Glutamatergic neuron (in vitro differentiated cells): ENCODE data around the gene LRP1B. TPM values are rescaled to one million over a fixed set of nuclear protein-coding genes. Genes with fewer than 3 reads are reported as not detected.

ENCODE experiments used
- DNase-seq: peaks from one replicate; pipeline ENCODE4 v3.0.0; 2022
- H3K27ac Mint-ChIP-seq: one replicate; pipeline ENCODE4 v1.8.0; 2020; ENCODE audit warnings: mild to moderate bottlenecking, mixed read lengths, inconsistent platforms; ENCODE audit not compliant: unreplicated experiment
- H3K27me3 Mint-ChIP-seq: one replicate; pipeline ENCODE4 v1.8.0; 2020; ENCODE audit warnings: mild to moderate bottlenecking, moderate library complexity, mixed read lengths, inconsistent platforms; ENCODE audit not compliant: unreplicated experiment
- H3K36me3 Mint-ChIP-seq: one replicate; pipeline ENCODE4 v1.8.0; 2020; ENCODE audit warnings: mild to moderate bottlenecking, mixed read lengths, inconsistent platforms; ENCODE audit not compliant: unreplicated experiment
- H3K4me1 Mint-ChIP-seq: one replicate; pipeline ENCODE4 v1.8.0; 2020; ENCODE audit warnings: mild to moderate bottlenecking, low read depth, mixed read lengths, inconsistent platforms; ENCODE audit not compliant: unreplicated experiment
- H3K4me3 Mint-ChIP-seq: one replicate; pipeline ENCODE4 v1.8.0; 2020; ENCODE audit warnings: mild to moderate bottlenecking, mixed read lengths, inconsistent platforms; ENCODE audit not compliant: unreplicated experiment
- H3K9me3 Mint-ChIP-seq: one replicate; pipeline ENCODE4 v1.8.0; 2020; ENCODE audit warnings: mild to moderate bottlenecking, moderate library complexity, mixed read lengths, inconsistent platforms; ENCODE audit not compliant: unreplicated experiment
- total RNA-seq: library from RNA; stranded (reverse); fragmentation: NEBNext Ultra II Directional; extraction: Animal tissue kit (Norgen Biotek cat#: 25700); gene quantifications from one replicate; pipeline ENCODE4 v1.2.1, GENCODE V29; 2021; ENCODE audit not compliant: unreplicated experiment
- TF ChIP-seq, protein P1 (sequence below): fragments of 200-600 bp; sonication (generic); IDR thresholded peaks from one replicate; pipeline ENCODE4 v1.5.0; 2021; ENCODE audit not compliant: partially characterized antibody, unreplicated experiment

Gene LRP1B
- total RNA-seq, 1 donor from 2014 or later = 28.7 TPM

DNA sequence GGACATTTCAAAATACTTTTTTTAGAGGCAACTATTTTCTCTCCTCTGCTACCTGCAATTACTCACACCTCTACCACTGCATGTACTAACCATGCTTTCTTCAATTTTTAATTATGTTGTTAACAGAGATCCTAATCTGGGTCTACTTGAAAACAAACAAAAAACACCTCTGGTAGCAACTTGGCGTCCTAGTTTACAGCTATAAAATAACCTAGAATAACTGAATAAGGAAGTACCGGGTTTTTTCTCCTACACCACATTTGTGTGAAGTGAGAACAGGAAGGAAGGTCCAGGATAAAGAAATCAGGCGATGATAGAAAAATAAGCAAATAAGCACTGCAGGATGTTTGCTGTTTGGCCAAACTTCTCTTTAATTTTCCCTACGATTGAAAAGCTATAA, 633.5 kb downstream of the LRP1B start:
- peaks cover 4% of the 10 kb centered on the region for H3K4me1 Mint-ChIP-seq
- H3K36me3 Mint-ChIP-seq = no peaks in the 10 kb centered on the region
- H3K27me3 Mint-ChIP-seq = peaks cover 1% of the 10 kb centered on the region
- H3K4me3 Mint-ChIP-seq = no peak overlapping the region
- H3K9me3 Mint-ChIP-seq = no peaks in the 10 kb centered on the region
- no peak for DNase-seq
- TF ChIP-seq, protein P1, sequence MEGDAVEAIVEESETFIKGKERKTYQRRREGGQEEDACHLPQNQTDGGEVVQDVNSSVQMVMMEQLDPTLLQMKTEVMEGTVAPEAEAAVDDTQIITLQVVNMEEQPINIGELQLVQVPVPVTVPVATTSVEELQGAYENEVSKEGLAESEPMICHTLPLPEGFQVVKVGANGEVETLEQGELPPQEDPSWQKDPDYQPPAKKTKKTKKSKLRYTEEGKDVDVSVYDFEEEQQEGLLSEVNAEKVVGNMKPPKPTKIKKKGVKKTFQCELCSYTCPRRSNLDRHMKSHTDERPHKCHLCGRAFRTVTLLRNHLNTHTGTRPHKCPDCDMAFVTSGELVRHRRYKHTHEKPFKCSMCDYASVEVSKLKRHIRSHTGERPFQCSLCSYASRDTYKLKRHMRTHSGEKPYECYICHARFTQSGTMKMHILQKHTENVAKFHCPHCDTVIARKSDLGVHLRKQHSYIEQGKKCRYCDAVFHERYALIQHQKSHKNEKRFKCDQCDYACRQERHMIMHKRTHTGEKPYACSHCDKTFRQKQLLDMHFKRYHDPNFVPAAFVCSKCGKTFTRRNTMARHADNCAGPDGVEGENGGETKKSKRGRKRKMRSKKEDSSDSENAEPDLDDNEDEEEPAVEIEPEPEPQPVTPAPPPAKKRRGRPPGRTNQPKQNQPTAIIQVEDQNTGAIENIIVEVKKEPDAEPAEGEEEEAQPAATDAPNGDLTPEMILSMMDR = no peak
- no peak overlapping the region for H3K27ac Mint-ChIP-seq

DNA sequence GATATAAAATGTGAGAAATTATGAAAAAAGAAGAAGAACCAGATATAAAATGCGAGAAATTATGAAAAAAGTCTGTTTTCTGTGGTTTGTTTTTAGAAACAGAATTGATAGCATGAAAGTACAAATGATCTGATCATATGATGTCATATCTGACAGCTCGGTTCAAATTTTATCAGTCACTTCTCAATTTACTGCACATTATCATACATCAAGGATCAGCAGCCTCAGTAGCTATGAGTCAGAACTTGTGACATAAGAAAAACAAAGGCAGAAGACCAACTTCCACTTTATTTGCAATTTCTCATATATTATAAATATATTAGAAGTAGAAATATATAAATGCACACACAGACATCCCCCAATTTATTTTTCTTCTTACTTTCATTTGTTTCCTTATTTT, 634.0 kb downstream of the LRP1B start:
- no peak overlapping the region for H3K27ac Mint-ChIP-seq
- H3K27me3 Mint-ChIP-seq = peaks cover 1% of the 10 kb centered on the region
- TF ChIP-seq, protein P1 = no peak
- no peak overlapping the region for H3K4me3 Mint-ChIP-seq
- no peaks in the 10 kb centered on the region for H3K36me3 Mint-ChIP-seq
- no peaks in the 10 kb centered on the region for H3K9me3 Mint-ChIP-seq
- peaks cover 4% of the 10 kb centered on the region for H3K4me1 Mint-ChIP-seq
- DNase-seq = no peak

DNA sequence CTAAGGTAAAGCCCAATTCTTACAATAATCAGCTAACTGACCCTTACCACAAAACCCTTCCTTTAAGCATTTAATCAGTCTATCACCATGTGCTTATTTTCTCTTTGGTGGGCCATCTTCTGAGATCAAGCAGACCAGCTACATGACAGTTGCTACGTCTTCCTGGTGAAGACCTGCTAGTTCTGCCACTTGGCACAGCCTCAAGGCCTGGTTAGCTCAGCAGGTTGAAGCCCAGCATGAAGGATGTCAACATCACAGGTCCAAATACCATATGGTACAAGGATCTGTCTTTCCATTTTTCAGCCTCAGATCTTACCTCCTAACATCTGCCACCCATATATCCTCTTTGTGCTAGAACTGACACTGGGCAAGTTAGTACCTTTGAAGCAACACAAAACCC, 636.9 kb downstream of the LRP1B start:
- Mint-ChIP-seq H3K27me3 (peaks cover 1% of the 10 kb centered on the region), H3K9me3 (no peaks in the 10 kb centered on the region), H3K36me3 (no peaks in the 10 kb centered on the region), H3K4me3 (no peak overlapping the region), H3K27ac (no peak overlapping the region), H3K4me1 (peaks cover 4% of the 10 kb centered on the region)
- TF ChIP-seq, protein P1 = no peak
- no peak for DNase-seq

DNA sequence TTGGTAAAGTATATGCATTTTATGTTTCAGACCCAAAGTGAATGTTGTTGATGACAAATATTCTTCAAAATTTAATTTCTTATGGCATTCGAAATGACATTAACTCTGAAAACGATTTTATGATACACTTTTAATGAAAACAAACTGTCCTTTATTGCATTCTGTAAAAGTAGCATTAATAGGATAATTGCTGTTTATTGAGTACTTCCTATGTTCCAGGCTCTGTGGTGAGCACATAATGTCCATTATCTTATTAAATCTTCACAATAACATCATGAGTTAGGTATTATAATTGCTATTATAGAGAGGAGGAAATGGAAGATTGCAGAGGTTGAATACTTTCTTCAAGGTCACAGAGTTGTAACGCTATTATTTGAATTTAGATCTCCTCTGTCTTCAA, 638.0 kb downstream of the LRP1B start:
- no peaks in the 10 kb centered on the region for H3K9me3 Mint-ChIP-seq
- no peak for DNase-seq
- no peak overlapping the region for H3K4me3 Mint-ChIP-seq
- TF ChIP-seq, protein P1 = no peak
- peaks cover 1% of the 10 kb centered on the region for H3K27me3 Mint-ChIP-seq
- H3K36me3 Mint-ChIP-seq = no peaks in the 10 kb centered on the region
- peaks cover 4% of the 10 kb centered on the region for H3K4me1 Mint-ChIP-seq
- H3K27ac Mint-ChIP-seq = no peak overlapping the region

DNA sequence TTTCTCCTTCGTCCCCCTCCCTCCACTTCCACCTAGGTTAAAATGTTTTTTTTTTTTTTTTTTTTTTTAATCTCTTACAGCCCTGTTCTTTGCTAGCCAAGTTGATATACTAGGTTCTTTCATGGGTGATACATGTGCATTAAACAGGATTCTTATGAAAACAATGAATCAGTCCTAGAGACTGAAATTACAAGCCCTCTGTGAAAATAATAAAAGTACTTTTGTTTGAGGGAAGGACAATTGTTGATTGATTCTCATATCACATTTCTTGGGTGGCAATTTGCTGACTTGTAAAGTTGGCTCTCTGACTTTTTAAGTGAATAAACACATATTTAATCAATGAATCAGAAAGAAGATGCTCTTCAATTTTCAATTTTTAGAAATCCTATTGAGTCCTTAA, 639.9 kb downstream of the LRP1B start:
- peaks cover 2% of the 10 kb centered on the region for H3K27me3 Mint-ChIP-seq
- H3K4me3 Mint-ChIP-seq = no peak overlapping the region
- H3K36me3 Mint-ChIP-seq = no peaks in the 10 kb centered on the region
- TF ChIP-seq, protein P1 = no peak
- no peak for DNase-seq
- H3K27ac Mint-ChIP-seq = no peak overlapping the region
- H3K4me1 Mint-ChIP-seq = peaks cover 4% of the 10 kb centered on the region
- H3K9me3 Mint-ChIP-seq = no peaks in the 10 kb centered on the region
